ENCODE measurements around the gene SLC35F4. TPM values are rescaled to one million over a fixed set of nuclear protein-coding genes. Genes with fewer than 3 reads are reported as not detected.

The SLC35F4 gene
- total RNA-seq, 1 experiment from 2014 or later = not detected

GRCh38 chr14:57610631-57611030 is 255.3 kb downstream of the SLC35F4 start (continued):
- no peak for TF ChIP-seq ZNF274 (IDR thresholded peaks at IDR 0.05; ENCODE audit: low read depth, low read length)
- no peak for TF ChIP-seq POLR2A (IDR thresholded peaks at IDR 0.05; ENCODE audit: borderline replicate concordance, extremely low read depth, insufficient read depth, insufficient read length)
- TF ChIP-seq FOSL1 (IDR thresholded peaks at IDR 0.05; ENCODE audit: low read depth) = no peak
- TF ChIP-seq YY1 (IDR thresholded peaks at IDR 0.05; ENCODE audit: extremely low read depth, insufficient replicate concordance, low read depth, low read length) = no peak
- TF ChIP-seq SRF (IDR thresholded peaks at IDR 0.05; ENCODE audit: low read depth) = no peak
- no peak for TF ChIP-seq ZFX (IDR thresholded peaks at IDR 0.05)
- no peak for TF ChIP-seq TCF7L2 (IDR thresholded peaks at IDR 0.05; ENCODE audit: borderline replicate concordance, extremely low read depth, insufficient read depth, insufficient read length)
- no peak for TF ChIP-seq EZH2phosphoT487 (IDR thresholded peaks at IDR 0.05; ENCODE audit: borderline replicate concordance)

GRCh38 chr14:57609192-57610075 is 256.5 kb downstream of the SLC35F4 start:
- Histone ChIP-seq H3K4me3 (replicated peaks in 1 of 2; ENCODE audit: low read depth in 1 of 2, low read length in 2 of 2) (no peak overlapping the region), H3K4me1 (ENCODE audit: control insufficient read depth in 1 of 2, insufficient read depth in 2 of 2, low read length in 2 of 2) (no peaks in the 10 kb centered on the region), H3K79me2 (ENCODE audit: insufficient read depth, low read length) (no peaks in the 10 kb centered on the region), H3K36me3 (ENCODE audit: control insufficient read depth in 1 of 2, insufficient read depth in 2 of 2, low read length in 2 of 2) (no peaks in the 10 kb centered on the region), H3K27ac (ENCODE audit: low read depth, low read length) (no peak overlapping the region), H3K9ac (ENCODE audit: low read length) (no peak overlapping the region), H3K4me2 (ENCODE audit: low read length) (no peak overlapping the region), H2AFZ (ENCODE audit: low read depth, low read length, poor library complexity, severe bottlenecking) (no peak overlapping the region), H3K9me2 (ENCODE audit: insufficient read depth) (no peaks in the 10 kb centered on the region), H3K9me3 (ENCODE audit: control insufficient read depth in 1 of 2, insufficient read depth in 1 of 2, low read depth in 1 of 2, low read length in 2 of 2) (no peaks in the 10 kb centered on the region), H3K27me3 (ENCODE audit: insufficient read depth, low read length) (peaks cover 79% of the 10 kb centered on the region), H4K20me1 (ENCODE audit: insufficient read depth) (no peaks in the 10 kb centered on the region)
- BruUV-seq (replicated peaks) = no TSS peak
- no peak for ATAC-seq
- no peak for DNase-seq (ENCODE audit: low read depth, low spot score)
- intact Hi-C loops (cut with micrococcal nuclease) = no loop called here
- POLR2A ChIA-PET = no interaction called here
- TF ChIP-seq CEBPB (IDR thresholded peaks at IDR 0.05; ENCODE audit: low read depth) (no peak), SRF (IDR thresholded peaks at IDR 0.05; ENCODE audit: low read depth) (no peak), SP1 (IDR thresholded peaks at IDR 0.05; ENCODE audit: low read depth) (no peak), YY1 (IDR thresholded peaks at IDR 0.05; ENCODE audit: extremely low read depth, insufficient replicate concordance, low read depth, low read length) (no peak), CTCF (IDR thresholded peaks at IDR 0.05 in 2 of 3, conservative IDR thresholded peaks at IDR 0.05 in 1 of 3; ENCODE audit: borderline replicate concordance in 1 of 3, insufficient read depth in 1 of 3, low read depth in 2 of 3, low read length in 2 of 3) (no peak), CBX3 (IDR thresholded peaks at IDR 0.05; ENCODE audit: low read depth) (no peak), ATF3 (IDR thresholded peaks at IDR 0.05) (no peak), ZNF274 (IDR thresholded peaks at IDR 0.05; ENCODE audit: low read depth, low read length) (no peak), EGR1 (IDR thresholded peaks at IDR 0.05; ENCODE audit: low read depth) (no peak), JUND (IDR thresholded peaks at IDR 0.05) (no peak), ZFX (IDR thresholded peaks at IDR 0.05) (no peak), ZBTB33 (IDR thresholded peaks at IDR 0.05; ENCODE audit: extremely low read depth, insufficient replicate concordance, low read length) (no peak), EZH2 (IDR thresholded peaks at IDR 0.05) (no peak)
- CTCF ChIA-PET = no interaction called here
- RAD21 ChIA-PET (ENCODE audit: low non-redundant PET in 1 of 2, low total read pairs in 2 of 2, uncharacterized antibody in 2 of 2, unreplicated experiment in 2 of 2) = no interaction called here
